Small intestine (tissue), 7 donors: ENCODE data around the gene C3. TPM values are rescaled to one million over a fixed set of nuclear protein-coding genes. Genes with fewer than 3 reads are reported as not detected.
"Not testable (repeated sequence)": the region's sequence is repeated elsewhere in the genome, so short reads cannot be mapped to it uniquely, and the experiment has no call there.

Experiments used
- DNase-seq, 2 donors: peaks; one replicate each; pipeline versions ENCODE4 v3.0.0 to v3.0.0-alpha.2; 2013
- FAIRE-seq: peaks from 2 replicates; lab custom pipeline; 2012; peaks lifted over from hg19 to GRCh38; lab: Jason Lieb, UNC
- H3K27ac ChIP-seq, 3 donors: one replicate each; pipeline ENCODE4 v1.5.1; 2013; ENCODE audit warnings: low read length in 2 of 3, mild to moderate bottlenecking in 2 of 3, control low read depth in 1 of 3, inconsistent platforms in 1 of 3, low read depth in 1 of 3, moderate library complexity in 1 of 3
- H3K27me3 ChIP-seq, 3 donors: one replicate each; pipeline ENCODE4 v1.6.1; 2013; ENCODE audit warnings: low read length in 3 of 3, inconsistent platforms in 1 of 3; ENCODE audit not compliant: control insufficient read depth in 3 of 3, insufficient read depth in 3 of 3
- H3K36me3 ChIP-seq, 3 donors: one replicate each; pipeline ENCODE4 v1.6.1; 2013; ENCODE audit warnings: low read length in 3 of 3, inconsistent platforms in 1 of 3, low read depth in 1 of 3, mild to moderate bottlenecking in 1 of 3, moderate library complexity in 1 of 3; ENCODE audit not compliant: control insufficient read depth in 3 of 3, insufficient read depth in 2 of 3
- H3K4me1 ChIP-seq, 3 donors: one replicate each; pipeline ENCODE4 v1.6.1; 2013; ENCODE audit warnings: low read length in 2 of 3, inconsistent platforms in 1 of 3, low read depth in 1 of 3, mild to moderate bottlenecking in 1 of 3, moderate library complexity in 1 of 3; ENCODE audit not compliant: control insufficient read depth in 3 of 3, insufficient read depth in 2 of 3
- H3K4me3 ChIP-seq, 3 donors: one replicate each; pipeline ENCODE4 v1.5.1; 2013; ENCODE audit warnings: low read length in 3 of 3, control low read depth in 1 of 3, inconsistent platforms in 1 of 3, low read depth in 1 of 3, mild to moderate bottlenecking in 1 of 3, moderate library complexity in 1 of 3
- H3K9me3 ChIP-seq, 2 donors: one replicate each; pipeline ENCODE4 v1.6.1; 2013; ENCODE audit warnings: low read depth in 1 of 2, low read length in 1 of 2; ENCODE audit not compliant: control insufficient read depth in 2 of 2, insufficient read depth in 1 of 2
- WGBS, 3 donors: extraction: QIAGEN DNeasy Blood & Tissue Kit; methylation state at CpG; one replicate each; pipeline ENCODE4 v1.1.7; 2013; 5-methylcytosine and 5-hydroxymethylcytosine counted together
- polyA plus RNA-seq, 4 donors: library from polyadenylated mRNA; stranded (reverse) in 3 of 4; unstranded in 1 of 4; fragments of 200-250 nt in 3 of 4; fragments of 120-200 nt in 1 of 4; gene quantifications; one replicate each; pipeline versions ENCODE4 v1.2.1 to v1.2.3, GENCODE V29; 2013
- donor health status: healthy with polysubstance abuse.
- donor health status: control.
- donor health status: control.
- donor health status: Bipolar disorder and iron deficiency.
- donor health status: healthy.

The C3 gene
- polyA plus RNA-seq, 4 donors = 9.5 to 552 (median 63.2) TPM

DNA sequence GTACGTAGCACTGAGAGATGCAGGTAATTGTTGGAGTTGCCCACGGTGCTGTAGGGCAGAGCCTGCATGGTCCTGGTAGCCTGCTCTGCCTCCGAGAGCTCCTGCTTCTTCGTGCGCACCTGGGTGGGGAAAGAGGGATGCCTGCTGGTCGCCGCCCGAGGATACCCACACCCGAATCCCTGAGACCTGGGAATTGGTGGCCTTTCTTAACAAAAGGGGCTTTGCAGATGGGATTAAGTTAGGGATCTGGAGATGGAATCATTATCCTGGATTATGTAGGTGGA lies 9.4 kb downstream of the C3 start:
- WGBS, 3 donors = 46 to 66% (median 62%) methylated on average over 9 of the region's 9 CpGs
- FAIRE-seq (no peak), DNase-seq (no peak)
- Histone ChIP-seq H3K27ac (no peak overlapping the region), H3K27me3 (peaks cover 0 to 28% (median 2%) of the 10 kb centered on the region in 3 donors), H3K36me3 (no peaks in the 10 kb centered on the region), H3K9me3 (peaks cover 0 to 4% of the 10 kb centered on the region in 2 donors), H3K4me3 (no peak overlapping the region), H3K4me1 (no peaks in the 10 kb centered on the region)

GRCh38 chr19:6710273-6711077 lies 10.0 kb downstream of the C3 start:
- FAIRE-seq = no peak
- WGBS, 3 donors = 23 to 42% (median 31%) methylated on average over 18 to 30 of the region's 30 CpGs
- peaks cover 0 to 28% (median 2%) of the 10 kb centered on the region in 3 donors for H3K27me3 ChIP-seq
- H3K4me3 ChIP-seq = no peak overlapping the region
- H3K36me3 ChIP-seq = no peaks in the 10 kb centered on the region
- H3K4me1 ChIP-seq = no peaks in the 10 kb centered on the region
- no peak for DNase-seq
- H3K9me3 ChIP-seq = peaks cover 0 to 4% of the 10 kb centered on the region in 2 donors
- no peak overlapping the region for H3K27ac ChIP-seq

- H3K9me3 ChIP-seq = peaks cover 0 to 4% of the 10 kb centered on the region in 2 donors
- no peak overlapping the region for H3K27ac ChIP-seq
- DNase-seq = no peak
- H3K27me3 ChIP-seq = peaks cover 0 to 28% (median 2%) of the 10 kb centered on the region in 3 donors
- H3K4me3 ChIP-seq = no peak overlapping the region
- H3K4me1 ChIP-seq = no peaks in the 10 kb centered on the region
- FAIRE-seq = no peak
- WGBS, 3 donors = 51 to 53% (median 53%) methylated on average over 14 of the region's 14 CpGs
- no peaks in the 10 kb centered on the region for H3K36me3 ChIP-seq
Measured at GRCh38 chr19:6709549-6709948, 10.9 kb downstream of the C3 start.

DNA sequence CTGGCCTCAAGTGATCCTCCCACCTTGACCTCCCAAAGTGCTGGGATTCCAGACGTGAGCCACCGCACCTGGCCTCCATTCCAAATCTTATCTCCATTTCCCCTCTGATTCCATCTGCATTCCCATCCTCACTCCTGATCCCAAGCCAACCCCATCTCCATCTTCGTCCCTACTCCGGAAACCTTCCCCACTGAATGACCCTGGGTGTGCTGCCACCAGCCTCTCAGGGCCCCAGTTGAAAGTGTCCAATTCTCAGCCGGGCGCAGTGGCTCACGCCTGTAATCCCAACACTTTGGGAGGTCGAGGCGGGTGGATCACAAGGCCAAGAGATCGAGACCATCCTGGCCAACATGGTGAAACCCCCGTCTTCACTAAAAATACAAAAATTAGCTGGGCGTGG lies 11.5 kb downstream of the C3 start:
- H3K4me3 ChIP-seq, H3K9me3 ChIP-seq, H3K4me1 ChIP-seq, FAIRE-seq, H3K36me3 ChIP-seq, H3K27ac ChIP-seq, DNase-seq: not testable (repeated sequence)
- peaks cover 0 to 28% (median 2%) of the 10 kb centered on the region in 3 donors for H3K27me3 ChIP-seq
- WGBS, 3 donors = 84 to 89% (median 87%) methylated on average over 12 of the region's 12 CpGs

DNA sequence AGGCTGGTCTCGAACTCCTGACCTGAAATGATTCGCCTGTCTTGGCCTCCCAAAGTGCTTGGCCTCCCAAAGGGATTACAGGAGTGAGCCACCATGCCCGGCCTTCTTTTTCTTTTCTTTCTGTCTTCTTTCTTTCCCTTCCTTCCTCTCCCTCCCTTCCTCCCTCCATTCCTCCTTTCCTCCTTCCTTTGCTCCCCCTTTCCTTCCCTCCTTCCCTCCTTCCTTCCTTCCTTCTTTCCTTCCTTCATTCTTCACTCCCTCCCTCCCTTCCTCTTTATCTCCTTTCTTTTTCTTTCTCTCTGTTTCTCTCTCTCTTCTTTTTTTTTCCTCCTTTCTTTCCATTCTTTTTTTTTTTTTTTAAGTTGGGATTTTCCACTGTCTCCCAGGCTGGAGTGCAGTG lies 12.1 kb downstream of the C3 start:
- FAIRE-seq (no peak), DNase-seq (no peak)
- Histone ChIP-seq H3K4me3 (no peak overlapping the region), H3K36me3 (no peaks in the 10 kb centered on the region), H3K27me3 (peaks cover 0 to 28% (median 2%) of the 10 kb centered on the region in 3 donors), H3K27ac (no peak overlapping the region), H3K4me1 (no peaks in the 10 kb centered on the region), H3K9me3 (peaks cover 0 to 4% of the 10 kb centered on the region in 2 donors)
- WGBS, 3 donors = 84 to 97% (median 87%) methylated on average over 3 of the region's 3 CpGs

DNA sequence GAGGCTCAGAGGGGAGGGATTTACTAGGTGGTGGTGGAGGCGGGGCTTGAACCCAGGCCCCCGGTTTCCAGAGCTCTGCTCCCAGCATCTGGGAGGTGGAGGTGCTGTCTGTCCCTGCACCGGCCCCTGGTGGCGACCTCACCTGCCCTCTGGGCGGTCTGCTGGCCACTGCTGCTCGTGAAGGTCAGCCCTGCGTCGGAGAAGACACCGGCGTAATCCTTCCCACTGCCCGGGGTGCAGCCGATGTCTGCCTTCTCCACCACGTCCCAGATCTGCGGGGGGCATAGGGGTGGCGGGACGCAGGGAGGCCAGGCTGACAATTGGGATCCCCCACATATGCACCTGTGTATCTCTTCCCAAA lies 12.8 kb downstream of the C3 start:
- H3K4me3 ChIP-seq = no peak overlapping the region
- H3K27me3 ChIP-seq = peaks cover 0 to 28% (median 2%) of the 10 kb centered on the region in 3 donors
- H3K4me1 ChIP-seq = no peaks in the 10 kb centered on the region
- H3K27ac ChIP-seq = no peak overlapping the region
- no peak for FAIRE-seq
- 78 to 88% (median 82%) methylated on average over 15 to 16 of the region's 16 CpGs for WGBS, 3 donors
- no peaks in the 10 kb centered on the region for H3K36me3 ChIP-seq
- no peak for DNase-seq
- no peaks in the 10 kb centered on the region for H3K9me3 ChIP-seq

- Histone ChIP-seq H3K36me3 (no peaks in the 10 kb centered on the region), H3K27me3 (peaks cover 0 to 28% (median 2%) of the 10 kb centered on the region in 3 donors), H3K27ac (no peak overlapping the region), H3K4me1 (no peaks in the 10 kb centered on the region), H3K4me3 (no peak overlapping the region), H3K9me3 (no peaks in the 10 kb centered on the region)
- 85 to 94% (median 92%) methylated on average over 35 to 44 of the region's 44 CpGs for WGBS, 3 donors
- DNase-seq (no peak), FAIRE-seq (no peak)
Measured at GRCh38 chr19:6707011-6707657, 13.3 kb downstream of the C3 start.

GRCh38 chr19:6706633-6706958 lies 13.9 kb downstream of the C3 start:
- peaks cover 0 to 23% (median 2%) of the 10 kb centered on the region in 3 donors for H3K27me3 ChIP-seq

More at GRCh38 chr19:6706633-6706958, 13.9 kb downstream of the C3 start:
- WGBS, 3 donors = 55 to 68% (median 63%) methylated on average over 2 to 3 of the region's 3 CpGs
- Histone ChIP-seq H3K27ac (no peak overlapping the region), H3K4me1 (no peaks in the 10 kb centered on the region), H3K36me3 (no peaks in the 10 kb centered on the region), H3K4me3 (no peak overlapping the region), H3K9me3 (no peaks in the 10 kb centered on the region)
- FAIRE-seq = no peak
- DNase-seq = no peak
